GM19043 (cell line): Measurements from ENCODE around the gene MYLK.

Experiments
- ATAC-seq: cut with Tn5 transposase; IDR thresholded peaks from one replicate; pipeline ENCODE4 v1.9.1; 2021; ENCODE audit warnings: low read depth; ENCODE audit not compliant: unreplicated experiment

MYLK gene

GRCh38 chr3:123877466-123877865, 6.7 kb downstream of the MYLK start:
- ATAC-seq, result no peak

- ATAC-seq, result no peak
Observed at GRCh38 chr3:123876858-123877257, 7.3 kb downstream of the MYLK start.

- no peak for ATAC-seq
Observed at GRCh38 chr3:123872621-123873020, 11.5 kb downstream of the MYLK start.

GRCh38 chr3:123871946-123872345, 12.2 kb downstream of the MYLK start:
- ATAC-seq, result no peak

GRCh38 chr3:123870033-123870432, 14.1 kb downstream of the MYLK start:
- no peak for ATAC-seq

- no peak for ATAC-seq
Observed at GRCh38 chr3:123869165-123869564, 15.0 kb downstream of the MYLK start.

GRCh38 chr3:123864706-123865105, 19.4 kb downstream of the MYLK start:
- no peak for ATAC-seq

GRCh38 chr3:123862152-123862551, 22.0 kb downstream of the MYLK start:
- no peak for ATAC-seq

- no peak for ATAC-seq
Observed at GRCh38 chr3:123861081-123861836, 22.9 kb downstream of the MYLK start.

- no peak for ATAC-seq
Observed at GRCh38 chr3:123859177-123859576, 25.0 kb downstream of the MYLK start.

GRCh38 chr3:123854905-123855304, 29.2 kb downstream of the MYLK start:
- ATAC-seq, result no peak

GRCh38 chr3:123853686-123854372, 30.3 kb downstream of the MYLK start:
- ATAC-seq, result no peak

GRCh38 chr3:123847209-123847608, 36.9 kb downstream of the MYLK start:
- ATAC-seq, result no peak

GRCh38 chr3:123843668-123844067, 40.5 kb downstream of the MYLK start:
- no peak for ATAC-seq

GRCh38 chr3:123842711-123843110, 41.4 kb downstream of the MYLK start:
- ATAC-seq, result no peak

GRCh38 chr3:123841476-123842238, 42.5 kb downstream of the MYLK start:
- ATAC-seq, result no peak

GRCh38 chr3:123840961-123841360, 43.2 kb downstream of the MYLK start:
- ATAC-seq, result no peak

- ATAC-seq, result no peak
Observed at GRCh38 chr3:123837858-123838257, 46.3 kb downstream of the MYLK start.

GRCh38 chr3:123834631-123835030, 49.5 kb downstream of the MYLK start:
- no peak for ATAC-seq

GRCh38 chr3:123833398-123833785, 50.7 kb downstream of the MYLK start:
- no peak for ATAC-seq

GRCh38 chr3:123832692-123833397, 51.3 kb downstream of the MYLK start:
- no peak for ATAC-seq
